Measurements from ENCODE around the gene CCDC191. TPM values are rescaled to one million over a fixed set of nuclear protein-coding genes. Genes with fewer than 3 reads are reported as not detected.

The CCDC191 gene
- 10 to 100 TPM in 2 of 4 donors, 1 to 10 TPM in 2; 5.7 to 27.7 (median 11.7) TPM for total RNA-seq

- peak within 1 kb of the TSS; percentile 76 to 90 (median 87) for H3K27ac ChIP-seq
- peak; percentile 99 for DNase-seq
- H3K27me3 ChIP-seq: no peaks in the 10 kb centered on the region
- in situ Hi-C loops (cut with MboI; ENCODE audit: low pct_ligation_motif_present in 1 of 4, low pct_unique_long_range_greater_than_20kb in 1 of 4, low sequenced_read_pairs in 3 of 4) (loop anchor here in 1 of 4 donors (25.0 kb wide), 1 partner anchor 319 kb away; the partner anchor contains the start of genes ATP6V1A and NAA50), intact Hi-C loops (cut with DNase I; ENCODE audit: low total_unique reads) (no loop called here)
- peak within 1 kb of the TSS; percentile 59 to 72 (median 66) for H3K4me3 ChIP-seq
- H3K4me1 ChIP-seq: peaks cover 6 to 26% (median 13%) of the 10 kb centered on the region in 4 donors
- no peaks in the 10 kb centered on the region for H3K36me3 ChIP-seq
- TF ChIP-seq POLR2A (IDR thresholded peaks at IDR 0.05) (peak; percentile 24), CTCF (IDR thresholded peaks at IDR 0.05) (no peak), EP300 (IDR thresholded peaks at IDR 0.05; ENCODE audit: low read depth) (no peak), POLR2AphosphoS5 (IDR thresholded peaks at IDR 0.05) (peak; percentile 35 to 64 (median 56))
- WGBS, 2 donors (ENCODE audit: low coverage in 1 of 2): 0% methylated on average over 49 of the region's 49 CpGs; no CpG with 5 or more reads in 1 of the 2 donors
- H3K9me3 ChIP-seq: no peaks in the 10 kb centered on the region
Measured at GRCh38 chr3:114056130-114057010, at the start of gene CCDC191, which contains the start of gene QTRT2. CCDC191 (minus strand) TSS chr3:114056526; CDS start chr3:114056466, 60 bp downstream. QTRT2 (plus strand) TSS chr3:114056737; CDS start chr3:114065258, 8,521 bp downstream.

- no peak overlapping the region for H3K27ac ChIP-seq
- in situ Hi-C loops (cut with MboI; ENCODE audit: low pct_ligation_motif_present in 1 of 4, low pct_unique_long_range_greater_than_20kb in 1 of 4, low sequenced_read_pairs in 3 of 4): no loop called here
- no peaks in the 10 kb centered on the region for H3K4me1 ChIP-seq
- H3K27me3 ChIP-seq: no peaks in the 10 kb centered on the region
- H3K9me3 ChIP-seq: no peaks in the 10 kb centered on the region
- 25 to 84% methylated on average over 1 to 3 of the region's 3 CpGs for WGBS, 2 donors (ENCODE audit: low coverage in 1 of 2)
- intact Hi-C loops (cut with DNase I; ENCODE audit: low total_unique reads): no loop called here
- no peaks in the 10 kb centered on the region for H3K36me3 ChIP-seq
- DNase-seq: no peak
- TF ChIP-seq POLR2AphosphoS5 (IDR thresholded peaks at IDR 0.05) (no peak), POLR2A (IDR thresholded peaks at IDR 0.05) (no peak), EP300 (IDR thresholded peaks at IDR 0.05; ENCODE audit: low read depth) (no peak), CTCF (IDR thresholded peaks at IDR 0.05) (no peak)
- no peak overlapping the region for H3K4me3 ChIP-seq
Measured at GRCh38 chr3:114104414-114104813, 48.1 kb upstream of the CCDC191 start.

GRCh38 chr3:114103858-114104257 is 47.5 kb upstream of the CCDC191 start:
- no peak overlapping the region for H3K27ac ChIP-seq
- no peaks in the 10 kb centered on the region for H3K4me1 ChIP-seq
- H3K36me3 ChIP-seq: no peaks in the 10 kb centered on the region
- no peak overlapping the region for H3K4me3 ChIP-seq
- no peak for TF ChIP-seq POLR2AphosphoS5 (IDR thresholded peaks at IDR 0.05)
- no peak for TF ChIP-seq POLR2A (IDR thresholded peaks at IDR 0.05)
- TF ChIP-seq EP300 (IDR thresholded peaks at IDR 0.05; ENCODE audit: low read depth): no peak
- TF ChIP-seq CTCF (IDR thresholded peaks at IDR 0.05): no peak
- WGBS, 2 donors (ENCODE audit: low coverage in 1 of 2): 70 to 93% methylated on average over 1 to 4 of the region's 4 CpGs
- no peaks in the 10 kb centered on the region for H3K9me3 ChIP-seq
- no peaks in the 10 kb centered on the region for H3K27me3 ChIP-seq
- DNase-seq: no peak
- in situ Hi-C loops (cut with MboI; ENCODE audit: low pct_ligation_motif_present in 1 of 4, low pct_unique_long_range_greater_than_20kb in 1 of 4, low sequenced_read_pairs in 3 of 4) (no loop called here), intact Hi-C loops (cut with DNase I; ENCODE audit: low total_unique reads) (no loop called here)

GRCh38 chr3:114103181-114103580 is 46.9 kb upstream of the CCDC191 start:
- DNase-seq: no peak
- H3K36me3 ChIP-seq: no peaks in the 10 kb centered on the region
- H3K9me3 ChIP-seq: no peaks in the 10 kb centered on the region
- no peaks in the 10 kb centered on the region for H3K27me3 ChIP-seq
- no peak overlapping the region for H3K4me3 ChIP-seq
- no peaks in the 10 kb centered on the region for H3K4me1 ChIP-seq
- TF ChIP-seq POLR2A (IDR thresholded peaks at IDR 0.05): no peak
- TF ChIP-seq EP300 (IDR thresholded peaks at IDR 0.05; ENCODE audit: low read depth): no peak
- TF ChIP-seq CTCF (IDR thresholded peaks at IDR 0.05): no peak
- no peak for TF ChIP-seq POLR2AphosphoS5 (IDR thresholded peaks at IDR 0.05)
- no peak overlapping the region for H3K27ac ChIP-seq
- in situ Hi-C loops (cut with MboI; ENCODE audit: low pct_ligation_motif_present in 1 of 4, low pct_unique_long_range_greater_than_20kb in 1 of 4, low sequenced_read_pairs in 3 of 4) (no loop called here), intact Hi-C loops (cut with DNase I; ENCODE audit: low total_unique reads) (no loop called here)
- 96 to 97% methylated on average over 14 to 27 of the region's 27 CpGs for WGBS, 2 donors (ENCODE audit: low coverage in 1 of 2)
